Activated CD4-positive, alpha-beta T cell treated with anti-CD3 and anti-CD28 coated beads, Interleukin-2, Interleukin-6, amounts not matched to agents 100 ng/mL and 50 ng/mL, durations not matched to agents 16 hours and 8 hours (primary cell): Measurements from ENCODE around the gene TFF1.

Experiments
- DNase-seq: peaks from one replicate; pipeline ENCODE4 v3.0.0-alpha.2; 2020

The TFF1 gene

DNA sequence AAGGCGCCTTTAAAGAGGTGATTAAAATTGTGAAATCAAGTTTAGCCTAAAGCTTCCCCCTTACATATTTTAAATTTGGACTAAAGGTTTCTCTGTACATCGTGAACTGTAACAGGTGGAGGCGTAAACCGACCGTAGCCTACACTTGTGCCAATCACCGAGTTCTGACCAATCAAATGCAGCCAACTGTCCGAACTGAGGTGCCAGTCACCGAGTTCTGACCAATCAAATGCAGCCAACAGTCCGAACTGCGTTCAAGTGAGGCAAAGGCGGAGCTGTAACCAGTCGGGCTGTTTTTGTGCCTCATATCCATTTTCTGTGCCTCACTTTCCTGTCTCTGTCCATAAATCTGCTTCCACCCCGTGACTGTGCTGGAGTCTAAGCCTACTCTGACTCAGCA is 7.4 kb downstream of the TFF1 start:
- DNase-seq = no peak

DNA sequence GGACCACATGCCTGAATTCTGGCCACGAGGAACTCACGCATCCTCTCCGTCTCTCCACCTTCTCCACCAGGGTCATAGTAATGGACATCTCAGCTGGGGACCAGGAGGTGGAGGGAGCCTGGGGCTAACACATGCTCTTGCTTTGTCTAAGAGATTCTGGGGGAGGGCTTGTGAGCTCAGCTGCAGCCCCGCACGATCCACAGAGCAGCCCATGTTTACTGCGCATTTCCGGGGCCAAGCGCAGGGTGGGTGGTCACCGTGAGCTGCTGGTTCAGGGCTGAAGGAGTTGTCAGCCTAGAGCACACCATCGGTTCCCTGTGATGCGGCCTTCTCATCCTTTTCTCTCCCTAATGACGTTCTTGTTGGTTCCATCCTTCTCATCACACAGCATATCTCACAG is 8.1 kb downstream of the TFF1 start:
- DNase-seq = no peak

DNA sequence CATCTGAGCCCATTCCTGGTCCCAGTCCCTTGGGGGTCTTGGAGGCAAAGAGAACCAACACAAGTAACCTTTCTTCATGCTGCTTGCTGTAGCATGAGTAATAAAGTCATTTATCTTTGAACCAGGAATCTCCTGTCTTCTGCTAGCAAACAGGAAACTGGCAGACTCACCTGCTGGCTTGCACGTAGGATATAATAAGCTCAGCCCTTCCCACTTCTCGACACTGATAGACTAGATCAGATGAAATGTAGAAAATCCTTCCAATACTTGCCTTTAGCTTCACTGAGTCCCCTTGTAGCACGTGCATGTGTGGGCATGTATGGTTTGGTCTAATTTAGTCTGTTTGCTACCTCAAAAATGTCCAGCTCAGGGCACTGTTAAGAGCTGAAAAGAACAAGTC is 9.0 kb downstream of the TFF1 start:
- no peak for DNase-seq

DNA sequence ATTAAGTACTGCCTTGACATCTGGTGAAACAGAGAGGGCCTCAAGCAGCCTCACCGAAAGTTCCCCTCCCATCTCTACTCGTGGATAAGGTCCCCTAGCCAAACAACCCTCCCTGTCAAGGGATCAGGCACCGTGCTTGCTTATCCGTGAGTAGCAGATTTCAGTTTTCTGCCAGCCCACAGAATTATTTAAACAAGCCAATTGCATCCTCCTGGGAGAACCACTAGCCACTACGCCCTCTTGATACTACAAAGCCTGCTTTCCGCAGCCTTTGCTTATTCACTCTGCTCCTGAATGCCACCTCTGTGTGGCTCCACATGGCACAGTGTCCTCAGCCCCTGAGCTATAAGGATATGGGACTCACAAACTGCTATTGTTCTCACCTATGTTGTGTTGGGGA is 9.7 kb downstream of the TFF1 start:
- no peak for DNase-seq

DNA sequence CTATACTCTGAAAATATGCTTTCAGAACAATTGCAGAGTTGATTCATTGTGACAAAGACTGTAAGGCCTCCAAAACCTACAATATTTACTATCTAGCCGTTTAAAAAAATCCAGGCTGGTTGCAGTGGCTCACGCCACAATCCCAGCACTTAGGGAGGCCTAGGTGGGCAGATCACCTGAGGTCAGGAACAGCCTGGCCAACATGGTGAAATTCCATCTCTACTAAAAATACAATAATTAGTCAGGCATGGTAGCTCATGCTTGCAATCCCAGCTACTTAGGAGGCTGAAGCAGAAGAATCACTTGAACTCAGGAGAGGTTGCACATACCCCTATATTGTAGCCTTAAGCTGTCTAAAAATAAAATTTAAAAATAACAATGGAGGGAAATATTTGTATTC is 10.3 kb downstream of the TFF1 start:
- DNase-seq = no peak

DNA sequence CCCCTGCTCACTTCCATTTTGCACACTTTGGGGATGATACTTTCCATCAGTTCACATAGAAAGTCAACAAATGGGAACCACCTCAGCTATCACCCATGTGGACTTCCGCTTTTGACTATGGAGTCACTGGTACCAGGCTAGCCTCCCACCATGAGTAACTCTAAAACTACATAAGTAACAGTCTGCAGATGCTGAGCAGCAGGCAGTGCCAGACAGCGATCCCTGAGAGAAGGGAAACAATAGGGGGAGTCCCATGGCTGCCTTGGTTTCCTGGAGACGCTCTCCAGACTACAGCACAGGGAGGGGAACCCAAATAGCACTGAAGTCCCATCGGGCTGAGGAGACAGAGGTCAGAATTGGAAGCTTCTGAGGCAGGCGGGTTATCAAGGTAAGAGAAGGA is 12.7 kb downstream of the TFF1 start:
- DNase-seq = no peak

DNA sequence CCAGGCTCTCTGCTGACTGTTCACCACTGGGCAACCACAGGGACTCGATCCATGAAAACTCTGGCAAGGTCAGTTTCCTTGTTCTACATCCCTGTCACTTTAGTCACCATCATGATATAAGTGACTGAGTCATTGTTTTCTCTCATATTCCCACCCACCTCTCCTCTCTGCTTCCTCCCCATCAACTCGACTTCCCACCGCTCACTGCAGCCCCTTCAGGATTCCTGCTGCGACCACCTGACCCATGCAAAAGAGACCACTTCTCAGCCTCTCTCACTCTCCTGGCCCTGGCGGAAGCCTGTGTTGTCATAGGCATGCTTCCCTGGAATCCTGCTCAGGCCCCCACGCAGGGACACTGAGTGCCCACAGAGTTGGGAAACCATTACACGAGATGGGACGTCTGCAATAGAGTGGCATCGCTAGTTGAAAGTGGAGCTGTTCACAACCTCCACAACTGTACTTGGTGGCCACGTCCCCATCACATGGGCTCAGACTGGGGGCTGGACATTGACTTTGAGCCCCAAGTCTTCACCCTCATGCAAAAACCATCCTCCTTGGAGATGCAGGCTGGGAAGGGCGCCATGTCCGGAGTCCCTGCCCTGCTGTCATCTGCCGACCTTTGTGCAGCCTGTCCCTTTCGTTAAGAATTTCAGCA is 13.8 kb downstream of the TFF1 start:
- no peak for DNase-seq

DNA sequence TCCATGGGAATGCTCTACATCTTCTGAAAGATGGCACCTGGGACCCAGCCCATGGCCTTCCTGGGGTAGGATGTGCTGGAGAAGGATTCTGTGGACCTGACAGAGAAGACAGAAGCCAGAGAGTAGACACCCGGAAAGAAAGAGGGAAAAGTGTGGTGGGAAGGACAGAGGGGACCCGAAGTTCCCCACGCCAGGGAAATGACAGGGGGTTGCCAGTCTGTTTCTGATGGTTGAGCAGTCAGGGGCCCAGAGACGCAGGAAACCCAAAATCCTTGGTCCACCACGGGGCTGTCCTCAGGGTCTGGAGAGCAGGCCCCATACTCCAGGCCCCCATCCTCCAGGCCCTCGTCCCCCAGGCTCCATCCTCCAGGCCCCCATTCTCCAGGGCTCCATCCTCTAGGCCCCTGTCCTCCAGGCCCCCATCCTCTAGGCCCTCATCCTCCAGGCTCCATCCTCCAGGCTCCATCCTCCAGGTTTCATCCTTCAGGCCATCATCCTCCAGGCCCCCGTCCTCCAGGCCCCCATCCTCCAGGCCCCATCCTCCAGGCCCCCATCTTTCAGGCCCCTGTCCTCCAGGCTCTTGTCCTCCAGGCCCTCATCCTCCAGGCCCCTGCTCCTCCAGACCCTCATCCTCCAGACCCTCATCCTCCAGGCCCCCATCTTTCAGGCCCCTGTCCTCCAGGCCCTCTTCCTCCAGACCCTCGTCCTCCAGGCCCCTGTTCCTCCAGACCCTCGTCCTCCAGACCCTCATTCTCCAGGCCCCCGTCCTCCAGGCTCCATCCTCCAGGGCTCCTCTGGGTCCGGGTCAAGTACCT is 14.5 kb downstream of the TFF1 start:
- no peak for DNase-seq

DNA sequence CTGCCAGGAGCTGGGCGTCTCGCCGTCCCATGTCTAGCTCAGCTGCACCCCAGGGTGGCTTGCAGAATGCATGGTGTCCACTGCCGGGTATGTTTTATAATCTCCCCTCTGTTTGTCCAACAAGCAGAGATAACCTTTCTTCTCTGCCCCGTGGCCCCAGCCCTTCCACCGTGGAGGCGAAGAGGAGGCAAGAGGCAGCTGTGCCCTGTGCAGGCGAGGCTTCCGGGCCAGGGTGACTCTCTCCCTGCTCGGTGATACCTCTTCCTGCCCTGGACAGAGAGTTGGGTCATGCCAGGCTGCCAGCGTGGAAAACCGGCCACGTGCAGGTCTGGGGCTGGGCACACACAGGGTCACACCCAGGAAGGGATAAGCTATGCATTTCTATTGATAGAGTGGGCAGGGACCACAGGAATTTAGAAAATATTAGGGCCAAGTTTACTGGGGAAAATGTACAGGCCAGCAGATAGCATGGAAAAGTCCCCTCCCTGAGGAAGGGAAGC is 15.4 kb downstream of the TFF1 start, which contains the start of gene TFF2:
TFF2 (minus strand) TSS at position 68 of the 500 bp plus-strand sequence; CDS start at position 31, 37 bp downstream.
- DNase-seq = no peak

DNA sequence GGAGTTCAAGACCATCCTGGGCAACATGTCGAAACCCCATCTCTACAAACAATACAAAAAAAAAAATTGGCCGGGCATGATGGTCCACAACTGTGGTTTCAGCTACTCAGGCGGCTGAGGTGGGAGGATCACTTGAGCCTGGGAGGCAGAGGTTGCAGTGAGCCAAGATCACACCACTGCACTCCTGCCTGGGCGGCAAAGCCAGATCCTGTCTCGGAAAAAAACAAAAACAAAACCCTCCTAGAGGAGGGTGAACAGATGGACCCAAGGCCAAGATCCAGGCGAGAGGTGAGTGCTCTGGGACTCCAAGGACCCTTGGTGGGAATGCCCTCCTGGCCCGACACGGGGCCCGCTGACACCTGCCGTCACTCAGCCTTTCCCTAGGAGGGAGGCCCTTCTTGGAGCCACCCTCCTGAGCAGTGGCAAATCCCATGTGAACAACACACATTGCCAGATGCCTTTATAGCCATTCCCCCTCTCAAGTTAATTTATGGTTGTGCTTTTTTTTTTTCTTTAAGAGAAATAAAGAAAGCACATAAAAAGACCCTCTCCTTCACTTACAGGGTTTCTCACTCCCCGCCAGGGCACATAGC is 15.9 kb downstream of the TFF1 start:
- no peak for DNase-seq

DNA sequence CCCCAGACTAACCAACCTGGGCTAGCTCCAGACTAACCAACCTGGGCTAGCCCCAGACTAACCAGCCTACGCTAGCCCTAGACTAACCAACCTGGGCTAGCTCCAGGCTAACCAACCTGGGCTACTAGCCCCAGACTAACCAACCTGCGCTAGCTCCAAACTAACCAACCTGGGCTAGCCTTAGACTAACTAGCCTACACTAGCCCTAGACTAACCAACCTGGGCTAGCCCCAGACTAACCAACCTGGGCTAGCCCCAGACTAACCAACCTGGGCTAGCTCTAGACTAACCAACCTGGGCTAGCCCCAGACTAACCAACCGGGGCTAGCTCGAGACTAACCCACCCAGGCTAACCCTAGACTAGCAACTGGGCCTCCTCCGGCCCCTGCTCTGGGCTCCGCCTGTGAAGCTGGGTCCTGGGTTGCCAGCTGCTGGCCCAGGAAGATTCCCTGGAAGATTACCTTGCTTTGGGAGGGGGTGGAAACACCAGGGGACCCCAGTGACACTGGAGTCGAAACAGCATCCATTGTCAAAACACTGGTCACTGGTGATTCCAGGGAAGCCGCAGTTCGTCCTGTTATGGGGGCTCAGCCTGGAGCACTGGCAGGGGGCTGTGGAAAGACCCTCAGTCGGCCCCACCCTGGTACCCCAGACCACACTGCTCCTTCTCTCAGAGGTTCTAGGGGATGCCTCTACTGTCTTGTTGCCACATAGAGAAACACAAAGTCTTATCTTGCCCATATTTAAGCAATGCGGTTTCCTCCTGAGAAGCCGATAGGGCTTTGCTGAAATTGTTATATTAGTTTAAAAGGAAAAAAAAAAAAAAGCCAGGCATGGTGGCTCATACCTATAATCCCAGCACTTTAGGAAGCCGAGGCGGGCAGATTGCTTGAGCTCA is 16.7 kb downstream of the TFF1 start:
- DNase-seq = no peak

DNA sequence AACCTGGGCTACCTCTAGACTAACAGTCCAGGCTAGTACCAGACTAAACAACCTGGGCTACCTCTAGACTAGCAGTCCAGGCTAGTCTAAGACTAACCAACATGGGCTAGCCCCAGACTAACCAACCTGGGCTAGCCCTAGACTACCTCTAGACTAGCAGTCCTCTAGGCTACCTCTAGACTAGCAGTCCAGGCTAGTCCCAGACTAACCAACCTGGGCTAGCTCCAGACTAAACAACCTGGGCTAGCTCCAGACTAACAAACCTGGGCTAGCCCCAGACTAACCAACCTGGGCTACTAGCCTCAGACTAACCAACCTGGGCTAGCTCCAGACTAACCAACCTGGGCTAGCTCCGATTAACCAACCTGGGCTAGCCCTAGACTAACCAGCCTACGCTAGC is 17.6 kb downstream of the TFF1 start:
- no peak for DNase-seq

DNA sequence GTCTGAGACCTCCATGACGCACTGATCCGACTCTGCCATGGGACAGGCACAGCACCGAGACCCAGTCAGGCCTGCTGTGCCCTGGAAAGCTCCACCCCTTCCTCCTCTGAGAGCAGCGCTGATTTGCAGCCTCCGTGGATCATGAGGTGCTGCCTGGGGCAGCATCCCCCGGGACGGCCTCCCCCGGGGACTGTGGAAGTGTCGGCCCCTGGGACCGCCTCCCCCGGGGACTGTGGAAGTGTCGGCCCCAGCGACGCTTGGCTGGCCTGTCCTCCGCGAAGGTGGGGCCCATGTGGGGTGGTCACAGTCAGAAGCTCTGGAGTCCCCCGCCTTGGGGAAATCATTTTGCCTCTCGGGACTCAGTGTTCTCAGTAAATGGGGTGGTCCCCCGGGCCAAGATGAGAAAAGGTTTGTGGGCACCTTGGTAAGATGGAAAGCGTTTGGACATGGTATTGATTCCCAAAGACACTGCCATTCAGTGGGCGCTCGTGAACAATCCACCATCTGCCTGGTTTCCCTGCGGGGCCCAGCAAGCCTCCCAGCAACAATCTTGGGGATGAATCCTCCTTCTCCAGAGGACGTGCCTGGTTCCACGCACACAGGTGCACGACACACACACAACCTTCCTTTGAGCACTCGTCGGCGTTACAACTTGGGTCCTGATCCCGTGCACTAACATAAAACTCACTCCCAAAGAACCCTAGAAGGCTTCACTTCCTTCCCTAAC is 18.6 kb downstream of the TFF1 start:
- no peak for DNase-seq

DNA sequence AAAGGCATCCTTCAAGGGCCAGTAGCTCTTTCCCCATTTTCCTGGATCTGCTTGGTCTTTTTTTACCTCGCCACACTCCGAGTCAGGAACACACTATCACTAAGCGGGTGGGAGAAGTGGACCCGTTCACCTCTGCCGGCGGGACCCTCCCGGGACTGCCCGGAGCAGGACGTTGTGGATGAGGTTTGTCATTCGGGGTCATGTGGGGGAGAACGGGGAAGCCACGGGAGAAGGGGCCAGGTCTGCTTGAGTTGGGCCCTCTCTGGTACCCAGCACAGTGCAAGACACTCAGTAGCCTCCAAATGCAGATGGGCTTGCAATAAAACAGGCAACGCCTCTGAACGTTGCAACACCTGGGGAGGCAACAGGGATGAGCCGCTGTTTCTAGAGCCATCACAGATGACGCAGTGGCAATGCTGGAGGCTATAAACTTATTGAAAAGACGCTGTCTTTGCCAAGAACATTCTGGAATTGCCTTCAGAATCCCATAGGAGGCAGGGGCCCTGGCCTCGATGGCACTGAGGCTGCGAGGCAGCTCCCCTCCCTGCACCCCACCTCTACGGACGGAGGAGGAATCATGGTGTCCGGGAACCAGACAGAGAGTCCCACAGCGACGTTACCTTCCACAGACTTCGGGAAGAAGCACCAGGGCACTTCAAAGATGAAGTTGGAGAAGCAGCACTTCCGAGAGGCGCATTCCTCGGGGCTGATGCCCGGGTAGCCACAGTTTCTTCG is 19.3 kb downstream of the TFF1 start:
- DNase-seq = no peak

DNA sequence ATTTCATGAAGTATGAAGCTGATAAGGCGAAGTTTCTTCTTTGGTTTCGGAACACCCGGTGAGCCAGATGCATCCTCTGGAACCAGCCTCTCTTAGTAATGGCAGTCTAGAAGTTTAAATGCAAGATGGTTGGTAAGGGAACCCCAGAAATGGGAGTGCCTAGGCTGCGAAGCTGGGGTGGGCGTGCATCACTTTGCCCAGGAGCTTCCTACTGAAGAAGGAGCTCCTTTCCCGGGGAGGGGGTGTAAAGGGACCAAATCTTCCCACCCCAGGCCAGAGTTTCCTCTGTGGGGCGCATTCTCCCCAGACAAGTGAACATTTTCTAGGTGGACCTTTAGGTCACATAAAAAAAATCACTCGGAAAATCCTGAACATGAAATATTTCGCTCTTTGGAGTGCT is 19.9 kb downstream of the TFF1 start:
- no peak for DNase-seq

DNA sequence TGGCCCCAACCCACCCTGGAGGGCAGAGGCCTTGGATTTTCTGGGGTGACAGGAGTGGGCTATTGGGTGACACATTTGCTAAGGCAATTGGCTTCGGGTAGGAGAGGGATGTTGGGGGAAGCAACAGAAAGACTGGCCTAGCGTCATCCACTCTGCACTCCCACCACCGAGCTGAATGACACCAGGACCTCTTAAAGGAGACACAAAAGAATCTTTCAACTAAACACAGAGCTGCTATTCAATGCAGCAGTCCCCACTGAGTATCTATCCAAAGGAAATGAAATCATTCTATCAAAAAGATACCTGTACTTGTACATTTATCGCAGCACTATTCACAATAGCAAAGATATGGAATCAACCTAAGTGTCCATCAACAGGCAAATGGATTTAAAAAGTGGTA is 21.7 kb downstream of the TFF1 start:
- no peak for DNase-seq

DNA sequence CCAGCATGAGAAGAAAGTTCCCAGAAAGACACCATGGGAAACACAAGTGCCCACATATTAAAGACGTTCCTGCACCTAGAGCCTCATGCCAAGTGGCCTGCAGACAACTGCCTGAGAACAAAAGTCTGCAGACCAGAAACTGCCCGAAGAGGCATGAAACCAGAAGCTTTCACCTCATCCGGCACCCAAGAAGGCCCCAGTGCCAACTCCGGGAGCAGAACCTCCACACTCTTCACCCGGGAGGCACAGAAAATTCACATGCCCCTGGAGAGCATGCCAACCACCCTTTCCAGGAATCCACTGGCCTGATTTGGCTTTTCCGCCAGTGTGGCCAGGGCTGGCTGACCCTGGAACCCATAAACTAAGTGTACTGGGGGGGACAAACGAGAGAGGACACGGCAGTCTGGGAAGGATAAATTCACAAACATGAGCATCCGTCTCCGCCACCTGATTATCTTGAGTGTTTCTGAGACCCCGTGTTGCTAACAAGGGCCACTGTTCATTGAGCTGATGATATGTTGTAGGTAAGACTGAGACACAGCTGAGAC is 22.3 kb downstream of the TFF1 start:
- no peak for DNase-seq

DNA sequence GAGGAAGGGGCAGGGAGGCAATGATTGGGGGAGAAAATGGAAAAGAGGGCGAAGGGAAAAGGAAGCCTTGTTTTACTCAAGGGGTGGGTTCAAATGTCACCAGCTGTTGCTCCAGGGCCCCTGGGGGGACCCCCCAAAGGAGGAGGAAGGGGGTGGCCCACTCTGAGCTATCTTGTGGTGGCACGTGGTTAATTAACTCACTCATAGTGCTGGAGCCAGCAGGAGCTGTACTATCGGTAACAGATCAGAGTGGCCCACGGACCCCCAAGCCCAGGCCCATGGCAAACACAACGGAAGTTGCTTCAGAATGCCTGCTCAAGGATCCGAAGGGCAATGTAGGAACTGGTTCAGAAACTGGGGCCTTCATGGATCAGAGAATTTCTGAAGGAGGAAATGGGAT is 22.8 kb downstream of the TFF1 start:
- DNase-seq = no peak

DNA sequence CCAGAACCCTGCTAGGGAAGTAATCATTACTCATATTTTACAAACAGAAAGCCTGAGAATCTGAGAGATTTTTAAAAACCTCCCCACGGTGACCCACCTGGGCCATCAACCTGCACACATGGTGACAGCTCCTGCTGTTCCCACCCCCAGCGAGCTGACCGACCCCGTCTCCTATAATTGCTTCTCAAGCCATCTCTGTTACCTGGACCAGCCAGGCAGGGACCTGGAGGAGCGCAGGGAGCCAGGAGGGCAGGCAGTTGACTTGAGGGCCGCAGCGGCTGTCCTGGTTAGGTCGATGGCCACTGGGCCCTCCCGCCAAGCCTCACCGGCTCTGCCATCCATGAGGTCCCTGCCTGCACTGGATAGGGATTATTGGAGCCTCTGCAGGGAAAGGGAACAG is 23.2 kb downstream of the TFF1 start:
- DNase-seq = no peak

DNA sequence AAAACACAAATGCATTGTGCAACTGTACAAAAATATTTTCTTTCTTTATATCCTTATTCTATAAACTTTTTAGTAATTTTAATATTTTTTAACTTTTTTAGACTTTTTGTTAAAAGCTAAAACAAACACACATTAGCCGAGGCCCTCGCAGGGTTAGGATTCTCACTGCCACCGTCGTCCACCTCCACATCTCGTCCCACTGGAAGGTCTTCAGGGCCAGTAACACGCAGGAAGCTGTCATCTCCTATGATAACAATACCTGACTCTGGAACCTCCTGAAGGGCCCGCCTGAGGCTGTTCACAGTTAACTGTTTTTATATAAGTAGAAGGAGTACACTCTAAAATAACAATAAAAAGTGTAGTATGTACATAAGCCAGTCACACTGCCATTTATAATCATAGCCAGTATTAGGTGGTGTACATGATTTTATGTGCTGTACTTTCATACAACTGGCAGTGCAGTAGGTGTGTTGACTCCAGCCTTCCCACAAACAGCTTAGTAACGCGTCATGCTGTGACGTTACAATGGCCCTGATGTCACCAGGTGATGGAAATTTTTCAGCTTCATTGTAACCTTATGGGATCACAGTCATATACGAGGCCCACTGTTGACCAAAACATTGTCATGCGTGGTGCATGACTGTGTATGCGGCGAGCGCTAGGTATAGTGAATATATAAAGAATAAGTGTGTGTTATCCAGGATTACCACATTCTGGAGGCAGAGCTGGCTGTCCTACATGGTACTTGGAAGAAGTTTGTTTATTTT is 24.4 kb downstream of the TFF1 start:
- DNase-seq = no peak
